GM12874 (cell line): ENCODE data around the gene CNPY4.

Experiments used
- TF ChIP-seq, protein P1 (sequence below): IDR thresholded peaks from 2 replicates; pipeline ENCODE4 v1.5.1; 2011; ENCODE audit warnings: low read depth, mild to moderate bottlenecking, control low read depth, low read length, moderate library complexity; ENCODE audit not compliant: insufficient read depth

Gene CNPY4

DNA sequence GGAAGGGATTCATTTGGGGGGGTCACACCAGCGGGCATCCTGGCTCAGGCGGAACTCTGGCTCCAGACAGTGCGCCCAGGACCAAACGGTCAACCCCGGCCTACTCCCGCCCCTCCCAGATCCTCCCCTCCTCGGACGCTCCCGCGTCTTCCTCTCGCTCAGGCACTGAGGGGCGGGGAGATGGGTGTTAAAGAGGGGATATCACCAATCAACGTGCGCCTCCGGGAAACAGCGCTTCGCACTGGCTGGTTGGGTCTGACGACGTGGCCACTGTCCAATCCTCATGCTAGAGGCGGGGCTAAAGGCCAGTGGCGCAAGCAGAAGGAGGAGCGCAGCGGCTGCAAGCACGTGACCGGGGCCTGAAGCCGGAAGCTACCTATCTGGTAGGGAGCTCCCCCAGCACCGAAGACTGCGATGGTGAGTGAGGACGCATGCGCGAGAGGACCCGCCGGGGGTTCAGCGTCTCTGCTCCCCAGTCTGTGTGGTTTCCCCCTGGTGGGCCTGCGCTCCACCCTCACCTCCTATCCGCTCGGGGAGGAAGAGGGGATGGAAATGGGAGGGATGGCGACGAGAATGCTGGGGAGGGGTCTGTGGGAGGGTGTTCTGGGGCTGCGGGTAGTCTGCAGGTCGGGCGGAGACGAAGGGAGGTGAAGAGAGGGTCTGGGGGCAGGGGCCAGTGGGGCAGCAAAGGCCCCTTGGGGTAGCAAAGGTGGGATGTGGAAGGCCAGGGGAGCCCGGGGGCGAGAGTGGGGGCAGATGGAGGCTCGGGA is 29.3 kb downstream of the CNPY4 start, which contains the start of gene LAMTOR4:
Gene LAMTOR4 (plus strand): TSS at position 360 of the 770 bp plus-strand sequence. CDS start 55 bp downstream, at position 415.
- TF ChIP-seq, protein P1, sequence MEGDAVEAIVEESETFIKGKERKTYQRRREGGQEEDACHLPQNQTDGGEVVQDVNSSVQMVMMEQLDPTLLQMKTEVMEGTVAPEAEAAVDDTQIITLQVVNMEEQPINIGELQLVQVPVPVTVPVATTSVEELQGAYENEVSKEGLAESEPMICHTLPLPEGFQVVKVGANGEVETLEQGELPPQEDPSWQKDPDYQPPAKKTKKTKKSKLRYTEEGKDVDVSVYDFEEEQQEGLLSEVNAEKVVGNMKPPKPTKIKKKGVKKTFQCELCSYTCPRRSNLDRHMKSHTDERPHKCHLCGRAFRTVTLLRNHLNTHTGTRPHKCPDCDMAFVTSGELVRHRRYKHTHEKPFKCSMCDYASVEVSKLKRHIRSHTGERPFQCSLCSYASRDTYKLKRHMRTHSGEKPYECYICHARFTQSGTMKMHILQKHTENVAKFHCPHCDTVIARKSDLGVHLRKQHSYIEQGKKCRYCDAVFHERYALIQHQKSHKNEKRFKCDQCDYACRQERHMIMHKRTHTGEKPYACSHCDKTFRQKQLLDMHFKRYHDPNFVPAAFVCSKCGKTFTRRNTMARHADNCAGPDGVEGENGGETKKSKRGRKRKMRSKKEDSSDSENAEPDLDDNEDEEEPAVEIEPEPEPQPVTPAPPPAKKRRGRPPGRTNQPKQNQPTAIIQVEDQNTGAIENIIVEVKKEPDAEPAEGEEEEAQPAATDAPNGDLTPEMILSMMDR, result no peak

DNA sequence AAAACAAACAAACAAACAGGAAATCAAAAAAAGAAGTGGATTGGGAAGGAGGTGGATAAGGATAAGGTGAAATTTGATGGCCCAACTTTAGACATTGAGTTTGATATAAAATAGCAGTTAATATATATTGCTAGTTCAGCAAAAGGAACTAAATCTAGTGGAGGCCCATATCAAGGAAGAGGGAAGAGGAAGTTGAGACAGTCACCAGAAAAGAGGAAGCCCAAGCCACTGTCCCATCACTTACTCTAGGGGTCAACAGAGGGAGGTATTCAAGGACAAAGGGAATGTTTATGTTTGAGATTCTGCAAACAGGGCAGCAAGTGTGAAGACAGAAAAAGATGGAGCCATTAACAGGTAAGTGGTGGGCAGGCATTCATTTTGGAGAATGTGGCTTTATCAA is 33.0 kb downstream of the CNPY4 start:
- TF ChIP-seq, protein P1, result no peak

DNA sequence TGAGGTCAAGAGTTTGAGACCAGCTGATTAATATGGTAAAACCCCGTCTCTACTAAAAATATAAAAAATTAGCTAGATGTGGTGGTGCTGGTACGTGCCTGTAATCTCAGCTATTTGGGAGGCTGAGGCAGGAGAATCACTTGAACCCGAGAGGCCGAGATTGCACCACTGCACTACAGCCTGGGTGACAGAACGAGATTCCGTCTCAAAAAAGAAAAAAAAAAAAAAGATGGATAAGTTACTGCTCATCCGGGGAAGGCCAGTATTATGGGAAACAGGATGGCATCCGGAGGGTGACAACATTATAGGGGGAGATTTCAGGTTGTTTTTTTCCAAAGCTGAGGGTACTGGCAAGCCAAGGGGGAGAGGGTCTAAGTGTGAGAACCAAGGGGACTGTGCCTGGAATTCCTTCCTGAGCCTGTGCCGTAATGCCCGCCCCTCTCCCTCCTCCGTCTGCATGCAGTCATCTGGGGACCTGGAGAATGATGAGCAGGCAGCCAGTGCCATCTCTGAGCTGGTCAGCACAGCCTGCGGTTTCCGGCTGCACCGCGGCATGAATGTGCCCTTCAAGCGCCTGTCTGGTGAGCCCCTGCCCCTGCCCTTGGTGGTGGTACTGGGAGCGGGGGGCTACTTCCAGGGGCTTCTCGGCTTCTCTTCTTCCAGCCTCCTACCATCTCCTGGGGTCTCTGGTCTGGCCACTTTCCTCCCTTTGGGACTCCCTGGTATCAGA is 33.7 kb downstream of the CNPY4 start:
- TF ChIP-seq, protein P1, result no peak

DNA sequence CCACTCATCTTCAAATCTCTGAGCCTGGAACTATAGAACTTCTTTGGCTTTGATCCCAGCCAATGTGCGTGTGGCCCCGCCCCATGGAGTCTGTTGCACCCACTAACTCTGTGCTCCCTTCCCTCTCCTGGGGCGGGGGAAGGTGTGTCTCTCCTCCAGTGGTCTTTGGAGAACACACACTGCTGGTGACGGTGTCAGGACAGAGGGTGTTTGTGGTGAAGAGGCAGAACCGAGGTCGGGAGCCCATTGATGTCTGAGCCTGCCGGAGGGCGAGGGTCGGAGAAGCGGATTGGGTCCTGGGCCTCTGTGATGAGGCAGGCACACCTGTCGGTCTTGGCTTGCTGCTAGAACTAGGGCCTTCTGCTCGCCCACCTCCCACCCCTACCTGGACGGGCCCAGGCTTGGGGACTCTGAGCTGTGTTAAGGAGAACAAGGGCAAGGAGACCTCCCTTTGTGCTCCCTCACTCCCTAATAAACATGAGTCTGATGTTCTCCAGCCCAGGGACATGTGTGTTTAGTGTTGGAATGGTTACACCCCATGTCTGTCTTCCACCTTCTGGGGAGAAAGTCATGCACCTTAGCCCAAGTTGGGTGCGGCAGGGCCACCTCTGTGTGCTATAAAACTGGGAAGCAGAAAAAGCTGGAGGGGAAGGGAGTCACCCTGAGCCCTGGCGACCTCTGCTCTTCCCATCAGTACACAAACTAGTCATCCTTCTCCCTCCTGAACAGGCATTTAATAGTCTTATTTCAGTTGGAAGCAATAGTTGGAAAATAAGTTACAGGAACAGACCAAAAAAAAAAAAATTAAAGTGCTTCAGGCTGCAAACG is 34.5 kb downstream of the CNPY4 start:
- TF ChIP-seq, protein P1, result no peak

DNA sequence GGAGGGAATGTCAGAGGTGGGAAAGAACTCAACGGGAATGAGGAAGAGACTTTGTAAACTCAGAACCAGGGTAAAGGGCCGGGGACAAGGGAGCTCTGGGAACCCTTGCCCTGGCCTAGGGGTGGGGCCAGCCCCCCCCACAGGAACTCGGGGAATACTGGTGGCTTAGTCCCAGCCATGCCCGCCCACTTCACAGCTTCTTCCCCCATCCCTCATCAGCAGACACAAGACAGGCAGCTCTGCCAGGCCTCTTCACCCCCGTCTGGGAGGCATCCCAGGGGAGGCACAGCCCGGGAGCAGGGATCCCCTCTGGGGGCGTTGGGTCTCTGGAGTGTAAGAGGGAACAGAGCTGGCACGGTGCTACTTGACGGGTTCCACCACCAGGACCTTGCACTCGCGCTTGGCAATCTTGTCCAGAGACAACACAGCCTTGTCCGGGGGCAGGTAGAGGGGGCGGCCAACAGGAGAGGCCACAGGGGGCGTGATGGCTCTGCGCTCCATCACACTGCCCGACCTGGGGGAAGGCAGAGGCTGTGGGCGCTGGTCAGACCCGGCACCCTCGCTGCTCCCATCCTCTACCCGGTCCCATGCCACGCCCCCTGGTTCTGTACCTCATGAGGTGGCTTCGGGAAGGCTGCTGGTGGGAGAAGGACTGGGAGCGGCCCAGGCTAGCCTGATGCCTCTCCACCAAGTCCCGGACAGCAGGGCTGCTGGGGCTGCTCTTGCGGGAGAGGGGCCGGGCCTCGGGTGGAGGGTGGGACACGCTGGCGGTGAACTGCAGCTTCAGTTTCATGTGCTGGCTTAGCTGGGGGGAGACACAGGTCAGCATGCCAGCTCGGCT is 35.4 kb downstream of the CNPY4 start:
- TF ChIP-seq, protein P1, result no peak

DNA sequence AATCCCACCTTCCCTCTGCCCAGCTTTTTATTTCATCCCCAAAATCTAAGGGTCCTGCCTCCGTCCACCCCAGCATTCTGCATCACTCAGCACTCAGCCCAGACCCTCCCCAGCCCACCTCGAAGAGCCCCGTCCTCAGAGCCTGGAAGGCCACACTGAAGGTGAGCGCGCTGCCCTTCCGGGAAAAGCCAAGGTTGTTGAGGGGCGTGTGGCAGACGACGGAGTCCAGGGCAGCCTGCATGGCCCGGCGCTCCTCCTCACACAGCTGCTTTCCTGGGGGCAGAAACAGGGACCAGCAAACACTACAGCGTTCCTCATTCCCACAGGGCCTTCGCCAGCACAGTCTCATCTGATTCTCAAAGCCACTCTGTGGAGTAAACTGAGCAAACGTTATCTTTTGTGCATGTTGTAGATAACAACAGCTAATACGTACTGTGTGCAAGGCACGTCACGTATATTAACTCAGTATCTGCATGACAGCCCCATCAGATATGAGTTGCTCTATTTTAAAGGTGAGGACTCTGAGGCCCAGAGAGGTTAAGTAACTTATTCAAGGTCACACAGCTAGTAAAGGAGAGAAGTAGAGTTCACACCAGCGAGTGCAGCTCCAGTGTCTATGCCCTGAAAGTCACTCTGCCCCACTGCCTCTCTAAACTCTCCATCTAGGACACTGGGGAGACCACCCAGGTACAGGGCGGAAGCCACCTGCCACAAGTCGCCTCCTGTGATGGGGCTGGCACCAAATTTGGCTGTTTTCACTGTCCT is 36.3 kb downstream of the CNPY4 start:
- TF ChIP-seq, protein P1, result no peak
